Endothelial cell of umbilical vein (primary cell): ENCODE data around the gene ZC3H12C. TPM values are rescaled to one million over a fixed set of nuclear protein-coding genes. Genes with fewer than 3 reads are reported as not detected.
A peak's percentile ranks its signal among the peaks of the same experiment; 100 is the strongest.

Experiments
- BruUV-seq: library from RNA; stranded (reverse); fragments of 400-500 nt; replicated peaks from 2 replicates; lab custom pipeline; 2021; lab: Mats Ljungman, UMichigan
- CTCF ChIA-PET: fragments of 300-600, 350-600 bp; sonication (Branson Sonifier 250); formaldehyde crosslinking; loops from one replicate; lab custom pipeline; 2021; ENCODE audit warnings: antibody characterized with exemption, inconsistent platforms; lab: Charles Lee
- POLR2A ChIA-PET: fragments of 300-600, 350-600 bp; sonication (Branson Sonifier 250); formaldehyde crosslinking; loops from one replicate; lab custom pipeline; 2021; ENCODE audit warnings: antibody characterized with exemption, inconsistent platforms; lab: Charles Lee
- DNase-seq: peaks from one replicate; pipeline ENCODE4 v3.0.0-alpha.2; 2011; ENCODE audit warnings: low read depth, low spot score
- FAIRE-seq: peaks from 2 replicates; lab custom pipeline; 2011; peaks lifted over from hg19 to GRCh38; lab: Jason Lieb, UNC
- H2AFZ ChIP-seq: 2 replicates; pipeline ENCODE4 v1.6.0; 2012; ENCODE audit warnings: low read depth, low read length, control low read depth, inconsistent platforms
- H3K27ac ChIP-seq: 2 replicates; pipeline ENCODE4 v1.5.1; 2011; ENCODE audit warnings: low read depth, mild to moderate bottlenecking, control low read depth, low read length, moderate library complexity; ENCODE audit not compliant: insufficient read depth
- H3K27me3 ChIP-seq, 2 experiments: 2 replicates each; pipeline versions ENCODE4 v1.6.0 to v1.6.1; 2011; ENCODE audit warnings: low read length in 2 of 2, mixed read lengths in 1 of 2; ENCODE audit not compliant: control insufficient read depth in 2 of 2, insufficient read depth in 2 of 2
- H3K36me3 ChIP-seq, 2 experiments: 2 replicates in 1 of 2; 3 replicates in 1 of 2; pipeline ENCODE4 v1.5.1; 2011; ENCODE audit warnings: low read length in 2 of 2, mild to moderate bottlenecking in 1 of 2, moderate library complexity in 1 of 2; ENCODE audit not compliant: control insufficient read depth in 2 of 2, insufficient read depth in 2 of 2; ENCODE audit errors: extremely low read depth in 1 of 2
- H3K4me1 ChIP-seq: 3 replicates; pipeline ENCODE4 v1.5.1; 2011; ENCODE audit warnings: mild to moderate bottlenecking, low read length; ENCODE audit not compliant: control insufficient read depth, insufficient read depth; ENCODE audit errors: extremely low read depth
- H3K4me2 ChIP-seq: 2 replicates; pipeline ENCODE4 v1.6.1; 2011; ENCODE audit warnings: low read length, control low read depth, mixed read lengths; ENCODE audit not compliant: insufficient read depth
- H3K4me3 ChIP-seq, 3 experiments: fragments of 200-600 bp in 1 of 3; sonication (generic), shearing (Covaris generic) in 1 of 3; replicated peaks in 1 of 3; 2 replicates each; pipeline ENCODE4 v1.5.1; 2011 to 2016; ENCODE audit warnings: control low read depth in 3 of 3, low read length in 3 of 3, mild to moderate bottlenecking in 2 of 3, inconsistent platforms in 1 of 3, low read depth in 1 of 3, moderate library complexity in 1 of 3; ENCODE audit not compliant: insufficient read depth in 1 of 3
- H3K79me2 ChIP-seq: 2 replicates; pipeline ENCODE4 v1.6.0; 2012; ENCODE audit warnings: low read length, inconsistent platforms; ENCODE audit not compliant: control insufficient read depth, insufficient read depth
- H3K9ac ChIP-seq: replicated peaks from 2 replicates; pipeline ENCODE3; 2011; ENCODE audit warnings: low read length, control low read depth; ENCODE audit not compliant: insufficient read depth; ENCODE audit errors: extremely low read depth
- H3K9me1 ChIP-seq: replicated peaks from 3 replicates; pipeline ENCODE4 v1.6.0; 2011; ENCODE audit warnings: mild to moderate bottlenecking, low read length; ENCODE audit not compliant: control insufficient read depth, insufficient read depth; ENCODE audit errors: extremely low read depth
- H3K9me3 ChIP-seq: replicated peaks from 2 replicates; pipeline ENCODE4 v1.5.1; 2012; ENCODE audit warnings: low read length, inconsistent platforms; ENCODE audit not compliant: control insufficient read depth, insufficient read depth
- H4K20me1 ChIP-seq: replicated peaks from 2 replicates; pipeline ENCODE3; 2011; ENCODE audit warnings: mild to moderate bottlenecking, low read length; ENCODE audit not compliant: control insufficient read depth, insufficient read depth; ENCODE audit errors: extremely low read depth
- CTCF ChIP-seq, 2 donors: IDR thresholded peaks; 1 replicate in 1 of 2; 2 replicates in 1 of 2; pipeline ENCODE4 v1.5.1; 2011; ENCODE audit warnings: low read length in 2 of 2, mild to moderate bottlenecking in 2 of 2, moderate library complexity in 2 of 2, control low read depth in 1 of 2, inconsistent platforms in 1 of 2, low read depth in 1 of 2; ENCODE audit not compliant: insufficient read depth in 1 of 2; ENCODE audit errors: extremely low read depth in 1 of 2
- MAX ChIP-seq: IDR thresholded peaks from 2 replicates; pipeline ENCODE4 v1.6.1; 2011; ENCODE audit not compliant: insufficient read depth, insufficient read length
- dilution Hi-C: fragments of 300-500 bp; cut with MboI; formaldehyde crosslinking; loops from one replicate; pipeline ENCODE4 v1.15.0; 2019; ENCODE audit warnings: low sequenced_read_pairs; ENCODE audit not compliant: extremely low pct_ligation_motif_present
- intact Hi-C: fragments of 100-400 bp; cut with micrococcal nuclease; formaldehyde crosslinking; loops from one replicate; pipeline ENCODE4 v1.10.0; 2022
- polyA plus RNA-seq, 4 experiments: library from polyadenylated mRNA; depleted of rRNA in 3 of 4; stranded (reverse) in 3 of 4; unstranded in 1 of 4; fragments of >200 nt; gene quantifications; 2 replicates each; pipeline versions ENCODE4 v1.2.1 to v1.2.3, GENCODE V29; 2011 to 2012; ENCODE audit warnings: missing spikeins in 1 of 4
- total RNA-seq: library from RNA; stranded (reverse); gene quantifications from 2 replicates; pipeline ENCODE4 v1.2.3, GENCODE V29; 2021

Gene ZC3H12C
- total and polyA plus RNA-seq, 2 donors (not counting 3 experiments of a cell fraction or from before 2014, with no cell fraction given) = 5.5 to 14.7 TPM

GRCh38 chr11:110165039-110165925 lies 72.1 kb downstream of the ZC3H12C start:
- Histone ChIP-seq H2AFZ (no peak overlapping the region), H3K4me1 (no peaks in the 10 kb centered on the region), H3K4me2 (no peak overlapping the region), H3K27ac (no peak overlapping the region), H3K9me1 (no peaks in the 10 kb centered on the region), H4K20me1 (no peaks in the 10 kb centered on the region), H3K79me2 (no peaks in the 10 kb centered on the region), H3K9me3 (no peaks in the 10 kb centered on the region), H3K36me3 (peaks cover 2 to 8% of the 10 kb centered on the region in 2 experiments), H3K9ac (no peak overlapping the region), H3K4me3 (no peak overlapping the region), H3K27me3 (no peaks in the 10 kb centered on the region)
- intact Hi-C loops (no loop called here), dilution Hi-C loops (no loop called here)
- POLR2A ChIA-PET = no interaction called here
- FAIRE-seq (no peak), DNase-seq (no peak)
- TF ChIP-seq CTCF (IDR thresholded peaks at IDR 0.05; ENCODE audit: extremely low read depth in 1 of 2, insufficient read depth in 1 of 2, low read depth in 1 of 2, low read length in 2 of 2) = no peak
- TF ChIP-seq MAX = no peak
- CTCF ChIA-PET = interaction anchor here (0.8 to 1.6 kb wide), 3 partner anchors 8 to 73 kb away, joined by 3 to 4 read pairs (median 3); partner anchors contain the start of gene ZC3H12C
- BruUV-seq = TSS peak; percentile 5
